ENCODE data around the gene PEAR1. TPM values are rescaled to one million over a fixed set of nuclear protein-coding genes. Genes with fewer than 3 reads are reported as not detected.

PEAR1 gene
- total and polyA plus RNA-seq, 2 donors (not counting 1 experiment from before 2014, with no cell fraction given) = 0.03 TPM; not detected in 1

GRCh38 chr1:156909671-156910070, 16.2 kb downstream of the PEAR1 start:
- Histone ChIP-seq H4K20me1 (ENCODE audit: control insufficient read depth, insufficient read depth, low read length, poor library complexity, severe bottlenecking) (no peaks in the 10 kb centered on the region), H3K79me2 (ENCODE audit: control insufficient read depth, insufficient read depth, low read length) (no peaks in the 10 kb centered on the region), H3K4me3 (ENCODE audit: control extremely low read depth in 1 of 5, extremely low read depth in 1 of 5, insufficient read depth in 1 of 5, low read depth in 2 of 5, low read length in 4 of 5) (no peak overlapping the region), H3K27ac (ENCODE audit: low read length in 2 of 2) (no peak overlapping the region), H3K36me3 (replicated peaks in 1 of 2; ENCODE audit: control extremely low read depth in 1 of 2, control insufficient read depth in 1 of 2, extremely low read depth in 1 of 2, insufficient read depth in 2 of 2, low read length in 1 of 2) (no peaks in the 10 kb centered on the region), H3K27me3 (replicated peaks in 1 of 4; ENCODE audit: control extremely low read depth in 1 of 4, control insufficient read depth in 3 of 4, insufficient read depth in 4 of 4, low read length in 3 of 4) (peaks cover 0 to 19% (median 3%) of the 10 kb centered on the region in 4 experiments), H3K9me3 (ENCODE audit: control extremely low read depth in 1 of 3, control insufficient read depth in 2 of 3, insufficient read depth in 1 of 3, low read length in 2 of 3) (peaks cover 0 to 11% (median 0%) of the 10 kb centered on the region in 3 donors), H3K9ac (ENCODE audit: low read length) (no peak overlapping the region), H2AFZ (ENCODE audit: insufficient read depth, low read depth, low read length, poor library complexity, severe bottlenecking) (no peak overlapping the region), H3K4me2 (replicated peaks; ENCODE audit: low read depth, low read length, poor library complexity, severe bottlenecking) (no peak overlapping the region), H3K4me1 (ENCODE audit: control insufficient read depth in 2 of 2, insufficient read depth in 2 of 2, low read length in 2 of 2) (no peaks in the 10 kb centered on the region)
- ATAC-seq (ENCODE audit: low read depth) (no peak), DNase-seq (no peak)
- 95% methylated on average over 5 of the region's 5 CpGs for WGBS (ENCODE audit: insufficient coverage)
- intact Hi-C loops (cut with micrococcal nuclease) = loop anchor here (5.0 kb wide), 1 partner anchor 248 kb away; no protein-coding TSS in a partner anchor
- H3K4me1 Mint-ChIP-seq = peaks cover 2% of the 10 kb centered on the region
- TF ChIP-seq CTCF (IDR thresholded peaks at IDR 0.05) = no peak
- TF ChIP-seq EZH2 (IDR thresholded peaks at IDR 0.05; ENCODE audit: borderline replicate concordance, insufficient read depth, low read depth, low read length, poor library complexity, severe bottlenecking) = no peak
- H3K27ac Mint-ChIP-seq = no peak overlapping the region
- POLR2A ChIA-PET = no interaction called here
- H3K9me3 Mint-ChIP-seq (ENCODE audit: insufficient read depth) = no peaks in the 10 kb centered on the region
- H3K27me3 Mint-ChIP-seq = peaks cover 32% of the 10 kb centered on the region
- CTCF ChIA-PET = no interaction called here
- H3K4me3 Mint-ChIP-seq = no peak overlapping the region

- Histone ChIP-seq H3K79me2 (ENCODE audit: control insufficient read depth, insufficient read depth, low read length) (no peaks in the 10 kb centered on the region), H3K9ac (ENCODE audit: low read length) (no peak overlapping the region), H4K20me1 (ENCODE audit: control insufficient read depth, insufficient read depth, low read length, poor library complexity, severe bottlenecking) (no peaks in the 10 kb centered on the region), H3K36me3 (replicated peaks in 1 of 2; ENCODE audit: control extremely low read depth in 1 of 2, control insufficient read depth in 1 of 2, extremely low read depth in 1 of 2, insufficient read depth in 2 of 2, low read length in 1 of 2) (no peaks in the 10 kb centered on the region), H2AFZ (ENCODE audit: insufficient read depth, low read depth, low read length, poor library complexity, severe bottlenecking) (no peak overlapping the region), H3K4me1 (ENCODE audit: control insufficient read depth in 2 of 2, insufficient read depth in 2 of 2, low read length in 2 of 2) (no peaks in the 10 kb centered on the region), H3K27me3 (replicated peaks in 1 of 4; ENCODE audit: control extremely low read depth in 1 of 4, control insufficient read depth in 3 of 4, insufficient read depth in 4 of 4, low read length in 3 of 4) (peaks cover 0 to 21% (median 3%) of the 10 kb centered on the region in 4 experiments), H3K9me3 (ENCODE audit: control extremely low read depth in 1 of 3, control insufficient read depth in 2 of 3, insufficient read depth in 1 of 3, low read length in 2 of 3) (peaks cover 0 to 11% (median 0%) of the 10 kb centered on the region in 3 donors), H3K4me2 (replicated peaks; ENCODE audit: low read depth, low read length, poor library complexity, severe bottlenecking) (no peak overlapping the region), H3K27ac (ENCODE audit: low read length in 2 of 2) (no peak overlapping the region), H3K4me3 (ENCODE audit: control extremely low read depth in 1 of 5, extremely low read depth in 1 of 5, insufficient read depth in 1 of 5, low read depth in 2 of 5, low read length in 4 of 5) (no peak overlapping the region)
- H3K4me1 Mint-ChIP-seq = peaks cover 2% of the 10 kb centered on the region
- TF ChIP-seq EZH2 (IDR thresholded peaks at IDR 0.05; ENCODE audit: borderline replicate concordance, insufficient read depth, low read depth, low read length, poor library complexity, severe bottlenecking) (no peak), CTCF (IDR thresholded peaks at IDR 0.05) (peak; percentile 75)
- CTCF ChIA-PET = interaction anchor here (1.3 kb wide), 1 partner anchor 9 kb away, joined by 3 read pairs; no protein-coding TSS in a partner anchor
- peak; percentile 58 for DNase-seq
- no peaks in the 10 kb centered on the region for H3K9me3 Mint-ChIP-seq (ENCODE audit: insufficient read depth)
- peaks cover 39% of the 10 kb centered on the region for H3K27me3 Mint-ChIP-seq
- H3K4me3 Mint-ChIP-seq = no peak overlapping the region
- intact Hi-C loops (cut with micrococcal nuclease) = loop anchor here (5.0 kb wide), 1 partner anchor 247 kb away; no protein-coding TSS in a partner anchor
- 79% methylated on average over 8 of the region's 18 CpGs for WGBS (ENCODE audit: insufficient coverage)
- peak; percentile 41 for ATAC-seq (ENCODE audit: low read depth)
- POLR2A ChIA-PET = no interaction called here
- H3K27ac Mint-ChIP-seq = no peak overlapping the region
Measured at GRCh38 chr1:156910309-156910782, 16.8 kb downstream of the PEAR1 start.

Data from B cell (primary cell).